Mucosa of stomach (tissue), 1 donor: ENCODE results near the gene CSNK1G1.

ENCODE experiments used
- H3K27me3 ChIP-seq: one replicate; pipeline ENCODE4 v1.7.0; 2013; ENCODE audit warnings: mild to moderate bottlenecking, low read length; ENCODE audit not compliant: control insufficient read depth, insufficient read depth
- H3K36me3 ChIP-seq: one replicate; pipeline ENCODE4 v1.7.0; 2013; ENCODE audit warnings: low read length; ENCODE audit not compliant: control insufficient read depth, insufficient read depth
- H3K4me1 ChIP-seq: one replicate; pipeline ENCODE4 v1.7.0; 2013; ENCODE audit warnings: mild to moderate bottlenecking, low read length; ENCODE audit not compliant: control insufficient read depth, insufficient read depth
- H3K4me3 ChIP-seq: one replicate; pipeline ENCODE4 v1.7.0; 2013; ENCODE audit warnings: low read length
- H3K9ac ChIP-seq: one replicate; pipeline ENCODE4 v1.7.0; 2013; ENCODE audit warnings: mild to moderate bottlenecking, low read length, moderate library complexity
- H3K9me3 ChIP-seq: one replicate; pipeline ENCODE4 v1.7.0; 2013; ENCODE audit warnings: mild to moderate bottlenecking, low read length, moderate library complexity; ENCODE audit not compliant: control insufficient read depth
- donor health status: Pancreatic carcinoma.

The CSNK1G1 gene

DNA sequence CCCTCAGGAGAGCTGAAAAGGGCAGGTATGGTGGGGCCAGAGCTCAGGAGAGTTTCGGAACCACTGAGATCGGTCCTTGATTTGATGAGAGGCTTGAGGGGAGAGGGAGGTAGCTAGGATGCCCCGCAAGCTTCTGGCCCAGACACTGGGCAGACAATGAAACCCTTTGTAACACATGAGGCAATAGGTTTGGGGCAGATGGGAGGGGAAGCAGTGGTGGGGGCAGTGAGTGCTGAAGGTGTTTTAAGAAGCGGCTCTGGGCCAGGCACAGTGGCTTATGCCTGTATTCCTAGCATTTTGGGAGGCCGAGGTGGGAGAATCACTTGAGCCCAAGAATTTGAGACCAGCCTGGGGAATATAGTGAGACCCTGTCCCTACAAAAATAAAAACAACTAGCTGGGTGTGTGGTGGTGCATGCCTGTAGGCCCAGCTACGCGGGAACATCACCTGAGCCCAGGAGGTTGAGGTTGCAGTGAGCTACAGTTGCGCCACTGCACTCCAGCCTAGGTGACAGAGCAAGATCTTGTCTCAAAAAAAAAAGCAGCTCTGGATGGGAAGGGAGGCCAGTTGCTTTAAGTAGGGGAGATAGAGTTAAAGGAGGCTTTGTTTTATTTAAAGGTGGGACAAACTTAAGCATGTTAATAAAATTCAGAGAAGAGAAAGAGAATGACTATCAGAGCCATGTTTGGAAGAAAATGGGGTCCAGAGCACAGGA, 214.0 kb downstream of the CSNK1G1 start:
- H3K9me3 ChIP-seq, result no peaks in the 10 kb centered on the region
- H3K4me3 ChIP-seq, result no peak overlapping the region
- H3K4me1 ChIP-seq, result no peaks in the 10 kb centered on the region
- no peaks in the 10 kb centered on the region for H3K27me3 ChIP-seq
- peaks cover 5% of the 10 kb centered on the region for H3K36me3 ChIP-seq
- H3K9ac ChIP-seq, result no peak overlapping the region

DNA sequence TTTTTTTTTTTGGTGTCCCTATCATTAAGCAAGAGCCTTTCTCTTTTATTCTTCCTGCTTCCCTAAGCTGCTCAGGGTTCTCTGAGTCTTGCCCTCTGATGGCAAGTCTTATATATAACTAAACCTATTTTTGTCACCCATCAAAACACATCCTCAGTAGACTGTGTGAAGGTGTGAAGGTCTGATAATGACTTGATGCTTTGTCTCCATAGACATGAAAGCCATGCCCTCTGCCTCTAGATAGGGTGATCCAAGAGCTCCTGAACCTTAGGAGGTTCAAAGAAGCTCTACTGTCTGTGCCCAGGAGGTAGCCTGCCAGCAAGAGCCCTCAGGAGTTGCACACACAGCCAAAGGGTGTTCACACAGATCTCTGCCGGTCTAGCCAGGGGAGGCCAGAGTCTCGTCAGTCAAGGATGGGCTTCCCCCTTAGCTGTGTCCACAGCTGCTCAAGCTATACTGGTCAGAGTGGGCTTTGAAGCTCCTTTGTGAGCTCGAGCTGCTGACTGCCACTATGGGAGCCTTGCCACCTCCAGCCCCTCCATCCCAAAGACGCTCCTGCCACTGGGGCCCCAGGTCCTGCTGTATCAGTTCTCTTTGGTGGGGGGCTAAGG, 217.5 kb downstream of the CSNK1G1 start:
- Histone ChIP-seq H3K4me3 (no peak overlapping the region), H3K36me3 (peaks cover 14% of the 10 kb centered on the region), H3K9me3 (no peaks in the 10 kb centered on the region), H3K9ac (no peak overlapping the region), H3K4me1 (no peaks in the 10 kb centered on the region), H3K27me3 (no peaks in the 10 kb centered on the region)

DNA sequence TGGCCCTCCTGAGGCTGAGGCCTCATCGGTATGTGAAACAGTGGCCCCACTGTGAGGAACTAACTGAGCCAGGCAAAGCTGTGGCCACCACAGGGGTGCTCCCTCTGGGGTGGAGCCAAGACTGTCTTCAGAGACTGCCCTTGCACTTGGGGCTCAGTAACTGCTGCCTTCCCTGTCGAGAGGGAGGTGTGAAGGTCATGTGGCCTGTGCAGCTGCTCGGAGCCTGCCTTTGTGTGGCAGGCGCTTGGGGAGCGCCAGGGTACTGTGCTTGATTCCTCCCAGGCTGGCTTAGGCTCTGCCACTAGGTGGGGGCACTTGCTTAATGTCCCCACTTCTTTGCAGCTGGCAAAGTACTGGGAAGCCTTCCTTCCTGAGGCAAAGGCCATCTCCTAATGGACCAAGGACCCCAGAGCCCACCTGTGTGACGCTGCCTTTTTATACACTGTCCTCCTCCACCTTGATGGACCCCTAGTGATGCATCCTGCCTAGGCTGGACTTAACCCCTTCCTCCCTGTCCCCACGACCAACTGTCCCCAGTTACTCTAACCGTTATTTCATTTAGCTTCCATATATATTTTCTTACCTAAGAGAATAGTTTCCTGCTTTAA, 218.6 kb downstream of the CSNK1G1 start:
- Histone ChIP-seq H3K36me3 (peaks cover 14% of the 10 kb centered on the region), H3K27me3 (no peaks in the 10 kb centered on the region), H3K9me3 (no peaks in the 10 kb centered on the region), H3K9ac (no peak overlapping the region), H3K4me1 (no peaks in the 10 kb centered on the region), H3K4me3 (no peak overlapping the region)

DNA sequence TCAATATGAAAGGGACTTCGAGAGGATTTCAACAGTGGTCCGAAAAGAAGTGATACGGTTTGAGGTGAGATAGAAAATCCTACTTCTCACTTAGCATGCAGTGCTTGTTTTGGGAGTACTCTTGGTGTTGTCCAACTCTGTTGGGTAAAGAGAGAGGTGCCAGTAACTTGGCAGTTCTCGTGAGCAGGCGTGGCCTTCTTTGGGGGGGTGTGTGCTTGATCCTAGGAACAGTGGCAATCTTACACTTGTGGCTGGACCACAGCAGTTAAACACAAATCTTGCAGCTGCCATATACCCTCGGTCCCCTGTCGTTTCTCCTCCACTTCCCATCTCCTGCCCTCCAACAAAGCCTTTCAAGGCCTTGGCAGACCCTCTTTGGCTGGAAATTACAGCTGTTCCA, 219.6 kb downstream of the CSNK1G1 start:
- H3K36me3 ChIP-seq, result peaks cover 14% of the 10 kb centered on the region
- no peaks in the 10 kb centered on the region for H3K27me3 ChIP-seq
- no peaks in the 10 kb centered on the region for H3K9me3 ChIP-seq
- no peak overlapping the region for H3K9ac ChIP-seq
- H3K4me1 ChIP-seq, result no peaks in the 10 kb centered on the region
- no peak overlapping the region for H3K4me3 ChIP-seq

DNA sequence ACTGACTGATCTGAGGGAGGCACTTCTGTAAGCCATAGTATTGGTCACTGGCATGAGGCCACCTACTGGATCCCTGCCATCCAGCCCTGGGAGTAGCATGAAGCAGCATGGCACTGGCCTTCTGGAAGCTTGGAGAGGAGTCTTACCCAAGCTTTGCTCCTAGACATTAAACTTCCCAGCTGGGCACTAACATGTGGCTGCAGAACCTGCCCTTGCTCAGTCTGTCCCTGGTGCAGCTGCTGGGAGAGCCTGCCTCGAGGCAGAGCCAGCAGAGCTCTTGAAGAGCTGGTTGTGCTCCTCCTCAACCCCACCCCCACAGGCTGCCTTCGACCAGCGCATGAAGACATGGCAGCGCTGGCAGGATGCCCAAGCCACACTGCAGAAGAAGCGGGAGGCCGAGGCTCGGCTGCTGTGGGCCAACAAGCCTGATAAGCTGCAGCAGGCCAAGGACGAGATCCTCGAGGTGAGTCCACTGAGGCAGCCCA, 221.6 kb downstream of the CSNK1G1 start:
- Histone ChIP-seq H3K36me3 (peaks cover 19% of the 10 kb centered on the region), H3K9me3 (no peaks in the 10 kb centered on the region), H3K4me3 (no peak overlapping the region), H3K4me1 (no peaks in the 10 kb centered on the region), H3K9ac (no peak overlapping the region), H3K27me3 (no peaks in the 10 kb centered on the region)

DNA sequence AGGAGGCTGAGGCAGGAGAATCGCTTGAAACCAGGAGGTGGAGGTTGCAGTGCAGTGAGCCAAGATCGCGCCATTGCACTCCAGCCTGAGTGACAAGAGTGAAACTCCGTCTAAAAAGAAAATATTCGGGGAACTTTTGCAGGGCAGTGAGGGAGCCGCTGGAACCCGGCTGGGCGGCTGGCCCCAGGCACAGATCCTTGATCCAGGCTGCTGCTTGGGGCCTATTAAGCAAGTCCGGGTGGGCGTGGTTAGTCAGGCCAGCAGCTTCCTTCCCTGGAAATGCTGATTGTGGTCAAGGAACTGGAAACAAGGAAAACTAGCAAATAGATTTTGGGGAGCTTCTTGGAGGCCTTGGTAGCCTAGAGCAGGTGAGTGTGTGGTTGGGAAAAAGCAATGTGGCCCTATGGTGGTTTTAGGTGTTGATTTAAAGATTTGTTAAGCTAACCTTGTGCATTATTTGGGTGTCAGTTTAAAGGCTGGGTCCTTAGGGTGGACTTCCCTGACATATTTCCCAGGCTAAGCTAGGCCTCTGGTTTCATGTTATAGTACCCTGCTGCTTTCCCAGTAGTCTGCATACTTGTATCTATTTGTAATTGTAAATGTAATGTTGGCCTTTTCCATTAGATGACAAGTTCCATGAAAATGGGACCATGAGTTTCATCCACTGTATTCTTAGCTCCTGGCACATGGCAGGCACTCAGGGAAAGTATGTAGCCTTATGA, 222.2 kb downstream of the CSNK1G1 start:
- Histone ChIP-seq H3K9ac (no peak overlapping the region), H3K36me3 (peaks cover 19% of the 10 kb centered on the region), H3K27me3 (no peaks in the 10 kb centered on the region), H3K4me1 (no peaks in the 10 kb centered on the region), H3K9me3 (no peaks in the 10 kb centered on the region), H3K4me3 (no peak overlapping the region)

DNA sequence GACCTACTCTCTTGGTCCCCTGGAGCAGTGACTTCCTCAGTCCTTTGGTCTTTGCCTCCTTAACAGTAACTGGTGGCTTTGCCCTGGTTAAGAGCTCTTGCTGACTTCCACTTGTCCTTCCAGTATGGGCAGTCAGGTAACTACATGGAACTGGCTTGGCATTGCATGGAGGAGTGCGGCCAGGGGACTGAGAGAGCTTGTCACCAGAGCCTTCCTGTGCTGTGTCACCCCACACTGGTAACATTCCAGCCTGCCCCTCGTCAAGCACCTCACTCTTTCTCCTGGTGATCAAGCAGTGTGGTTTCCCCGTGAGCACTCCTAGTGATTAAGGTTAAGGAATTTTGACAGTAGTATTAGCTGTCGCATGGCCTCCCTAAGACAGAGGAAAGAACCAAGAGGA, 223.8 kb downstream of the CSNK1G1 start:
- no peak overlapping the region for H3K9ac ChIP-seq
- no peaks in the 10 kb centered on the region for H3K9me3 ChIP-seq
- peaks cover 27% of the 10 kb centered on the region for H3K36me3 ChIP-seq
- no peaks in the 10 kb centered on the region for H3K4me1 ChIP-seq
- H3K4me3 ChIP-seq, result no peak overlapping the region
- no peaks in the 10 kb centered on the region for H3K27me3 ChIP-seq

DNA sequence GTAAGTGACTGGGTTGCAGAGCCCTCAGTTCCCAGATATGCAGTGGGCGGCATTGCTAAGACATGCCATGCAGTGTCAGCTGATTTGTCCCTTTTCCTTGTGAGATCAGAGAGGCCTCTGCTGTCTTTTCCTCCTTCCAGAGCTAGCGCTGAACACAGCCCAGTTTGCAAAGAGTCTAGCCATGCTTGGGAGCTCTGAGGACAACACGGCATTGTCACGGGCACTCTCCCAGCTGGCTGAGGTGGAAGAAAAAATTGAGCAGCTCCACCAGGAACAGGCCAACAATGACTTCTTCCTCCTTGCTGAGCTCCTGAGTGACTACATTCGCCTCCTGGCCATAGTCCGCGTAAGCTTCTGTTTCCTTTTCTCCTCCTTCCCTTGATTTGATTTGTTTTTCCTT, 224.4 kb downstream of the CSNK1G1 start:
- no peak overlapping the region for H3K4me3 ChIP-seq
- no peak overlapping the region for H3K9ac ChIP-seq
- peaks cover 21% of the 10 kb centered on the region for H3K36me3 ChIP-seq

DNA sequence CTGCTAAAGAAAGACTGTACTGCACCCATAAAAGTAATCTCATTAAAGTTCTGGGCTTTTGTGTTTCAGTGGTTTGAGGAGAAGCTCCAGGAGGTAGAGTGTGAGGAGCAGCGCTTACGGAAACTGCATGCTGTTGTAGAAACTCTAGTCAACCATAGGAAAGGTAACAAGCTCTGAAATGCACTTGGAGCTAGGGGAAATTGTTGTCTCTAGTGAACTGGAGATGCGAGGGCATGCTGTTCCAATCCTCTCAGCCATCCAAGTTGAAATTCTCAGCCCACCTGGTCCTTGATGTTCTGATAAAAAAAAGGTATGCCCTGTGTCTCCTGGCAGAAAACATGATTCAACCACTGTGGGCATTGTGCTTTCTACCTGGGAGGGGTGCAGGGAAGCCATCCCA, 225.8 kb downstream of the CSNK1G1 start:
- Histone ChIP-seq H3K9me3 (no peaks in the 10 kb centered on the region), H3K4me3 (no peak overlapping the region), H3K36me3 (peaks cover 16% of the 10 kb centered on the region), H3K27me3 (no peaks in the 10 kb centered on the region), H3K9ac (no peak overlapping the region), H3K4me1 (no peaks in the 10 kb centered on the region)

More for the DNA sequence above, 224.4 kb downstream of the CSNK1G1 start:
- H3K27me3 ChIP-seq, result no peaks in the 10 kb centered on the region
- no peaks in the 10 kb centered on the region for H3K9me3 ChIP-seq
- no peaks in the 10 kb centered on the region for H3K4me1 ChIP-seq

DNA sequence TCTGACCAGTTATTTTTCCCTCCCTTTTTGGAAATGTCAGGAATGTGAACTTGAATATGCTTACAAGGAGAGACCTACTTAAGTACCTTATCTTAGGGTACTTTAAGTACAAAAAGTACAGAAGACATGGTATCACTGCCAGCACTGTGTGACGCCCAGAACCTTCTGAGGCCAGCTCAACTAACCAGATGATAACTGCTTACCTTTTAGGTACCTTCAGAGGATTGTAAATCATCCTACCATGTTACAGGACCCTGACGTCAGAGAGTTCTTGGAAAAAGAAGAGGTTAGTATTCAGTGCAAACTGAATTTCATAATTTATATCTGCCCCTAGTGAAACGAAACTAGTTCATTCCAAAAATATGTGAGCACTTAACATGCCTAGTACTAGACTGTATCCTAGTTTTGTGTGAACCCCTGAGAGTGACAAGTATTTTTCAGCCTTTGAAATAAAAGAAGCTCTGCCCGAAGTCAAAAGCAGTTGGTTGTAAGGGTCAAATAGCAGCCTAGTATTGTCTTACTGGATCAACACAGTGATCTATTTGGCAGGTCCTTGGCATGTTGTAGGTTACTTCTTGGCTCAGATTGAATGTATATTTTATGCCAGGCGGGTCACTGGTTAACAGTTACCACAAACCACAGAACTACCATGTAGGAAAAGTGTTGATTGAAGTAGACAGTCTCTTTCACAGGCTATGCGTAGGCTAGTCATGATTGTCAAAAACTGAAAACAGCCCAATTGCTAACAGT, 228.3 kb downstream of the CSNK1G1 start:
- Histone ChIP-seq H3K9me3 (no peaks in the 10 kb centered on the region), H3K9ac (no peak overlapping the region), H3K36me3 (peaks cover 22% of the 10 kb centered on the region), H3K4me1 (no peaks in the 10 kb centered on the region), H3K27me3 (no peaks in the 10 kb centered on the region), H3K4me3 (no peak overlapping the region)

DNA sequence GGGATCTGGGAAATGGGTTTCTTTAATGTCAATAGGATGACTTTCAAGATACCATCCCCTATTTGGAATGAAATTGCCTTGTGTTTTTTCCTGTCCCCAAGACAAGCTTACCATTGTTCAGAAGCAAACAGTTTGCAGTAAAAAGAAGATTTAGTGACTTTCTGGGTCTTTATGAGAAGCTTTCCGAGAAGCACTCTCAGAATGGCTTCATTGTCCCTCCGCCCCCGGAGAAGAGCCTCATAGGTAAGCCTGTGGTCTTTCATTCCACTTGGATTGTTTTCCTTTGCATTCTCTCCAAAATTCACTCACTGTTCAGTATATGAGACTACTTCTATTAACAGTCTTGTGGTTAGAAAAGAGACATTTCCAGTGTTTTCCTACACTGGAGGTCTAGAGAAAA, 230.0 kb downstream of the CSNK1G1 start:
- H3K9me3 ChIP-seq, result no peaks in the 10 kb centered on the region
- H3K4me3 ChIP-seq, result no peak overlapping the region
- H3K36me3 ChIP-seq, result peaks cover 22% of the 10 kb centered on the region
- no peaks in the 10 kb centered on the region for H3K27me3 ChIP-seq
- no peaks in the 10 kb centered on the region for H3K4me1 ChIP-seq
- no peak overlapping the region for H3K9ac ChIP-seq
